Astrocyte of the cerebellum (primary cell): ENCODE measurements around the gene NOL4L.

Experiments used
- DNase-seq: peaks from one replicate; pipeline ENCODE4 v3.0.0-alpha.2; 2011; ENCODE audit warnings: low read depth
- H3K4me3 ChIP-seq: 2 replicates; pipeline ENCODE4 v1.5.1; 2011; ENCODE audit warnings: mild to moderate bottlenecking, low read depth, low read length, moderate library complexity
- CTCF ChIP-seq: IDR thresholded peaks from 2 replicates; pipeline ENCODE4 v1.5.1; 2012; ENCODE audit warnings: low read length, low read depth, moderate library complexity, mild to moderate bottlenecking; ENCODE audit errors: missing control alignments
- in situ Hi-C: cut with HindIII; loops from 2 replicates; pipeline ENCODE4 v1.10.0; 2017; ENCODE audit warnings: low sequenced_read_pairs

The NOL4L gene

GRCh38 chr20:32603046-32603726, 18.1 kb upstream of the NOL4L start:
- H3K4me3 ChIP-seq = no peak overlapping the region
- no peak for TF ChIP-seq CTCF
- DNase-seq = no peak
- in situ Hi-C loops = no loop called here

GRCh38 chr20:32602273-32602672, 17.1 kb upstream of the NOL4L start:
- TF ChIP-seq CTCF = no peak
- in situ Hi-C loops = no loop called here
- DNase-seq = no peak
- H3K4me3 ChIP-seq = no peak overlapping the region

GRCh38 chr20:32600681-32601237, 15.6 kb upstream of the NOL4L start:
- DNase-seq = no peak
- TF ChIP-seq CTCF = no peak
- H3K4me3 ChIP-seq = no peak overlapping the region
- in situ Hi-C loops = no loop called here

GRCh38 chr20:32599783-32600340, 14.7 kb upstream of the NOL4L start:
- no peak for TF ChIP-seq CTCF
- H3K4me3 ChIP-seq = no peak overlapping the region
- no peak for DNase-seq
- in situ Hi-C loops = no loop called here

GRCh38 chr20:32598606-32599005, 13.5 kb upstream of the NOL4L start:
- in situ Hi-C loops = no loop called here
- no peak for DNase-seq
- H3K4me3 ChIP-seq = no peak overlapping the region
- TF ChIP-seq CTCF = no peak

GRCh38 chr20:32597714-32598113, 12.6 kb upstream of the NOL4L start:
- H3K4me3 ChIP-seq = no peak overlapping the region

More at GRCh38 chr20:32597714-32598113, 12.6 kb upstream of the NOL4L start:
- in situ Hi-C loops = no loop called here
- no peak for TF ChIP-seq CTCF
- no peak for DNase-seq
